AG20443 (cell line): Measurements from ENCODE around the gene TPO.

ENCODE experiments used
- DNase-seq: peaks from one replicate; pipeline ENCODE4 v3.0.0; 2012; ENCODE audit warnings: low spot score, mixed read lengths

The TPO gene

DNA sequence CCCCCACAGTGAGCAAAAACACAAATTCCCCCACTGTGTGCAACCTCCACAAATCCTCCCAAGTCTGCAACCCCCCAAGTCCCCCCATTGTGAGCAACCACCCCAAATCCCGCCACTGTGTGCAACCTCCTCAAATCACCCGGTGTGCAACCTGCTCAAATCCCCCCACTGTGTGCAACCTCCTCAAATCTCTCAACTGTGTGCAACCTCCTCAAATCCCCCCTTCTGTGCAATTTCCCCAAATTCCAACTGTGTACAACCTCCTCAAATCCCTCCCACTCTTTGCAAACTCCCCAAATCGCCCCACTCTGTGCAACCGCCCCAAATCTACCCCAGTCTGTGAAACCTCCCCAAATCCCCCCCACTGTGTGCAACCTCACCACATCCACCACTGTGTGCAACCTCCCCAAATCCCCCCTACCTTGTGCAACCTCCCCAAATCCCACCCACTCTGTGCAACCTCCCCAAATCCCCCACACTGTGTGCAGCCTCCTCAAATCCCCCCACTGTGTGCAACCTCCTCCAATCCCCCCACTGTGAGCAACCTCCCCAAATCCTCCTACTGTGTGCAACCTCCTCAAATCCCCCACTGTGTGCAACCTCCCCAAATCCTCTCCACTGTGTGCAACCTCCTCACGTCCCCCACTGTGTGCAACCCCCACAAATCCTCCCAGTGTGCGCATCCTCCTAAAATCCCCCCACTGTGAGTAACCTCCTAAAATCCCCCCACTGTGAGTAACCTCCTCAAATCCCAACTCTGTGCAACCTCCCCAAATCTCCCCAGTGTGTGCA lies 115.2 kb downstream of the TPO start:
- DNase-seq = no peak

DNA sequence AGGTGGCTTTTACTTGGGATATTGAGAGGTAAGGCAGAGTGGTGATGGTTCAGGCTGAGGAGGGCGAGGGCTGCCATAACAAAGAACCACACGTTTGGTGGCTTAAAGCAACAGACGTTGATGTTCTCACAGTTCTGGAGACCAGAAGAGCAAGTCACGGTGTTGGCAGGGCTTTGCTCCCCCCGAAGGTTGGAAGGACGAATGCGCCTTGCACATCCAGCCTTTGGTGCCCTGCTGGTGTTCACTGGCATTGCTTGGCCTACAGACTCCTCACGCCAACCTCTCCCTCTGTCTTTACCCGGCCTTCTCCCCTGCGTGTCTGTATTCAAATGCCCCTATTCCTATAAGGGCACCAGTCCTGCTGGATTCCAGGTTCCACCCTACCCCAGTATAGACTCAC lies 125.4 kb downstream of the TPO start:
- peak; percentile 40 for DNase-seq

DNA sequence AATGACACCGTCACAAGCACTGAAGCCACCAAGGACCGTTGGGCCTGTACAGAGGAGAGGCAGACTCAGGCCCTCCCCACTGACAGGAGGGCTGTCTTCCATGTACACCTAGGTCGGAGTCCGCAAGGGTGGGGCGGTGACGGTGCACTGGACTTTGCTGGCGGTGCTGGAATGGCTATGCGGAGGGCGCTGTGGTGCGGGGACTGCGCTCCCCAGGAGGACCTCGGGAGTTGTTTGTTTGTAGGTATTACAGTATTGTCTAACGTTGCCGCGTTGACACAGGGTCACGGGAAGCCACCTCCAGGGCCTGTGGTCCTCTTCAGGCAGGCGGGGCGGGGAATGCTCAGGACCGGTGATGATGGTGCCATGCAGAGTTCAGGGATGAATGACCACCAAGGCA lies 126.2 kb downstream of the TPO start:
- no peak for DNase-seq

DNA sequence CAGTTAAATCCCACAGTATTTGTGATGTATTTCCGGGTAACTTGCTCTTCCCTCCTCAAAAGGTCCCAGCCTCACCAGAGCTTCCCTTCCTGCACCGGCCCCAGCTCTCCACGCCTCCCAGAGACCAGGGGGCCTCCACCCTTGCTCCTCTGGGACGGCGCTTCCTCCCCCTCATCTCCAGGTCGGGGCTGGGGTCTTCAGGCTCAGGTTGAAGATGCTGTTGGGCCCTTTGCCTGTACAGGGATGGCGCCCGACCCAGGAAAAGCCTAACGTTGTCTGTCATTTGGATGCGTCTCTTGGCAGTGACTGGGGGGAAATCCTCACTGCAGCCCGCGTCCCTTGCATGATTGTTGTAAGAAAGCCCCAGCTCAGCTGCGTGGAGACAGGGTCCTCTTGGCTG lies 126.7 kb downstream of the TPO start:
- no peak for DNase-seq

DNA sequence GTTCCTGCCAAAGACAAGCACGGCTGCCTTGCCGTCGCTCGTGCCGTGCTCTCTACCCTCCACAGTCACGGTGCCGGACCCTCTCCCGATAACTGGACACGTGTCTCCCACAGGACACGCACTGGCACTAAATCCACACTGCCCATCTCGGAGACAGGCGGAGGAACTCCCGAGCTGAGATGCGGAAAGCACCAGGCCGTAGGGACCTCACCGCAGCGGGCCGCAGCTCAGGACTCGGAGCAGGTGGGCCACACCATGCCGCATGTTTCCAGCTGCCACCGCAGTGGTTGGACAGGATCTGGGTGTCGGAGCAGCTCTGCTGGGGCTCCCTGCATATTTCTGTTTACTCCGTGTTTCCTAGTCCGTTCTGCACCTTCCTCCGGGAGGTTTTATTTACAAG lies 127.2 kb downstream of the TPO start:
- DNase-seq = no peak

DNA sequence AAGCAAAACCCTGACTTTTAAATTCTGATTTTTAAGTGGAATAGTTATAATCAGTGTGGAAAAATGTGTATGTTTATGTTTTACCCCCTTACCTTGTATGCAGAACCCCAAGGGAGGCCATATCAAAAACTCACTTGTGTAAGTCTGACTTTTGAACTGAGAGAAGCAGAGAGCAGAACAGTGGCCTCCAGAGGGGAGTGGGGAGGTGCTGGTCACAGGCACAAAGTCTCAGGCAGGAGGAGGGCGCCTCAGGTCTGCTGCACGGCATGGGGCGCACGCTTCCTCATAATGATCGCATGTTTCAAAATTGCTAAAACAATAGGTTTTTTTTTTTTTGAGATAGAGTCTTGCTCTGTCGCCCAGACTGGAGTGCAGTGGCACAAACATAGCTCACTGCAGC lies 127.8 kb downstream of the TPO start:
- DNase-seq = no peak

DNA sequence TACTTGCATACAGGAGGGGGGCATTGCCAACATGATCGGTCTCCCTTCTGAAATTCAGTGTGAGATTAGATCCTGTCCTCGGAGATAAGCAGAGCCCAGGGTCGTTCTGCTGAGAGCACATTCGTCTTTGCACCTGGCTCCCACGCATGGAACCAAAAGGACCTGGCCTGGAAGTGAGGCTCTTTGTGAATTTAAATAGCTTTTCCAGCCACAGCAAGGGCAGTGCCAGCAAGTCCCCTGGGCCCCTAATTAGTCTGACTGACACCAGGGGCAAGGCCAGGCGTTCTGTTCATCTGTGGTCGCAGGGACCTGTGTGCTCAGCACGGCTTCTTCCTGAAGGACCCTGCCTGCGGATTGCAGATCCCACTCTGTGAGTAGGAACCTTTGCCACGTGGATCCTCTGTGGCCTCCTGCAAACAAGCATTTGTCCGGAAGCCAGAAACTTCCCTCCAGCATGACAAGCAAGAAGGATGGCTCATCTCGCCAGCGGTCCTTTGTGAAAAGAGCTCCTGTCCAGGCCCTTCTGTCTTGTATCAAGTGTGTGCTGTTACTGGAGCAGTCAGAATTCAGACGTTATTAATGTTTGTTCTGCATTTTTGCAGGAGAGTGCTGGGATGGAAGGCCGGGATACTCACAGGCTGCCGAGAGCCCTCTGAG lies 128.7 kb downstream of the TPO start:
- DNase-seq = no peak

DNA sequence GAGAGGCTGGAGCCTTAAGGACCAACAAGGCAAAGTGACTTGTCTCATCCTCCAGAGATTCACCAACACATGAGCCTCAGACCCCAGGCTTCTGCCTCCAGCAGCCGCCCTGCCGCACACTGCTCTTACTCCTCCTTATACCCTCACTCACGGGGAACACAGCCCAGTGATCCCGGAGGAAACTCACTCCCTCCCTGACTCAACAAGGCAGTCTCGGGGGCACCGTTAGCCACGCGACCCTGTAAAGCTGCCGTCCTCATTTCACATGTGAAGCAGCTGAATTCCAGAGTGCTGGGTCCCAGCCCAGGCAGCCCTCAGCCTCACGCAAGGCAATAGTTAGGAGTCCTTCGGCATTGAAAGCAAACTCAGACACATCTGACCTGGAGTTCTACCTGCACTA lies 129.7 kb downstream of the TPO start:
- DNase-seq = no peak

DNA sequence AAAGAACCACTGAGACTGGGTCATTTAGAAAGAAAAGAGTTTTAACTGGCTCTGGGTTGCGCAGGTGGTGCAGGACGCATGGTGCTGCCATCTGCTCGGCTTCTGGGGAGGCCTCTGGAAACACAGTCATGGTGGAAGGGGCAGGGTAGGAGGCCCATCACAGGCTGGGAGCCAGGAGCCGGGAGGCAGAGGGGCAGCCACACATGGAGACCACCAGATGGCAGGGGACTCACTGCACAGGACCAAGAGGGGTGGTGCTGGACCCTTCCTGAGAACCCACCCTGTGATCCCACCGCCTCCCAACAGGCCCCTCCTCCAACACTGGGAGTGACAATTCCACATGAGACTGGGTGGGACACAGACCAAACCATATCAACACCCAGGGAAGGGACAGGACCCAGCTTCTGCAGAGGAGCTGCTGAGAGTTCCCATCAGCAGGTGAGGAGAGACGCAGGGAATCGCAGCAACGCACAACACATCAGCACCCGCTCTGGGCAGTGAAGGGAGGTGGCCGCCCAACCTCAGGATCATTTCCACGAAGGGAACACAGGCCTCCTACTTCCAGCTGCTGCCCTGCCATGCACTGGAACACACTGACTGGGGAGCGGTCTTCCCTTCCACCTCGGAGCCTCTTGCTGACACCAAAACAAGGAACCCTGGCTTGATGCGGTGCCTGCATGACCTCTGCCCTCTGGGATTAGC lies 130.7 kb downstream of the TPO start:
- DNase-seq = no peak

DNA sequence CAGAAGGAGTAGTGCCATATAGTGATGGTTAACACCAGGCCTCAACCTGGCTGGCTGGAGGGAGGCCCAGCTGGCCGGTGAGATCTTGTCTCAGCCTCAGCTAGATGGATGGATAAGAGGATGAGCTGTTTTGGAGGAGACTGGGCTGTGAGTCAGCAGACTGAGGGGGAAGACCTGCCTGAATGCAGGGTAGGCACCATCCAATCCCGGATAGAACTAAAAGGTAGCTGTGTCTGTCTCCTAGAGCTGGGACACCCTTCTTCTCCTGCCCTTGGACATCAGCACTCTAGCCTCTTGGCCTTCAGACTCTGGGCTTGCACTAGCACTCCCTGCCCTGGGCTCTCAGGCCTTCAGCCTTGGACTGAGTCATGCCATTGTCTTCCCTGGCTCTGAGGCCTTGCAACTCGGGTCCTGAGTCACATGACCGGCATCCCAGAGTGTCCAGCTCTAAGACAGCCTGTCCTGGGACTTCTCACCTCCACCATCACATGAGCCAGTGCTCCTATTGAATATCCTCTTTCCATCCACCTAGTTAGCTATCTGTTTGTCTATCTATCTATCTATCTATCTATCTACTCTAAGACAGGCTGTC lies 131.3 kb downstream of the TPO start:
- DNase-seq = peak; percentile 72

DNA sequence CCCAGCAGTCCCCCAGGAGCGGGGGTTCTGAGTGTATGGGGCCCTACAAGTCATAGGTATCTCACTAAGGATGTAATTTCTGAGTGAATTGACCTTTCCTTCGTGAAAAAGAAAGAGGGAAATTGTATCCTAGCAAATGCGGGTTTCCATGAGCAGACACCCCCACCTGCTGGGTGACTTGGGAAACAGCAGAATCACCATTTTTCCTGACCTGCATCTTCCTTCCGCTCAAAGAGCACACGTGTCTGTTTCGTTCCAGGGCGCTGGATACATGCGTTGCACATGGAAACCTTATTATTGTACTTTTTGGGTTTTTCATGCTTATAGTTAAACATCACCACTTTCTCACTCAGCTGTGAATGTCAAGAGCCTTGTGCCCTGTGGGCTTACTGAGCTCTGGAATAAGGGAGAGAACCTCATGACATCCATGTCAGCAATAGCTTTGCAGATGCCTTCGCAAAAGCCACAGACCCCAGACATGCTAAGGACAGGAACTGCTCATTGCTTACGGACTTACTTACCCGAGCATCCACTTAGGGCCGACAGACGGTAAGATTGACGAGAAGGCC lies 132.8 kb downstream of the TPO start:
- DNase-seq = peak; percentile 77

DNA sequence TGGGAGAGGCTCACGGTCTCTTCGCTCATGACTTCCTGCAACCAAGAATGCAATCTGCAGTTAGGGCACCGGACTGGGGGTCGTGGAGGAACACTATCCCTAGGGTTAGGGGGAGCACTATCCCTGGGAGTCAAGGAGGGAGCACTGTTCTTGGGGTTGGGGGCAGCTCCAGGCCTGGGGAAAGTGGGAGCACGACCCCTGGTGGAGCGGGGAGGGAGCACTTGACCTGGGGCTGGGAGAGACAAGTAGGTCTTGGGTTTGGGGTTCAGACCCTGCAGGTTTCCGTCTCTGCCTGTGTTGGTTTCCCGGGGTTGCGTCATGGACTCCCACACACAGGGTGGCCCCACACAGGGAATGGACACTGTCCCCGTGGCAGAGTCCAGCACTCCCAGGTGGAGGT lies 133.6 kb downstream of the TPO start:
- no peak for DNase-seq

DNA sequence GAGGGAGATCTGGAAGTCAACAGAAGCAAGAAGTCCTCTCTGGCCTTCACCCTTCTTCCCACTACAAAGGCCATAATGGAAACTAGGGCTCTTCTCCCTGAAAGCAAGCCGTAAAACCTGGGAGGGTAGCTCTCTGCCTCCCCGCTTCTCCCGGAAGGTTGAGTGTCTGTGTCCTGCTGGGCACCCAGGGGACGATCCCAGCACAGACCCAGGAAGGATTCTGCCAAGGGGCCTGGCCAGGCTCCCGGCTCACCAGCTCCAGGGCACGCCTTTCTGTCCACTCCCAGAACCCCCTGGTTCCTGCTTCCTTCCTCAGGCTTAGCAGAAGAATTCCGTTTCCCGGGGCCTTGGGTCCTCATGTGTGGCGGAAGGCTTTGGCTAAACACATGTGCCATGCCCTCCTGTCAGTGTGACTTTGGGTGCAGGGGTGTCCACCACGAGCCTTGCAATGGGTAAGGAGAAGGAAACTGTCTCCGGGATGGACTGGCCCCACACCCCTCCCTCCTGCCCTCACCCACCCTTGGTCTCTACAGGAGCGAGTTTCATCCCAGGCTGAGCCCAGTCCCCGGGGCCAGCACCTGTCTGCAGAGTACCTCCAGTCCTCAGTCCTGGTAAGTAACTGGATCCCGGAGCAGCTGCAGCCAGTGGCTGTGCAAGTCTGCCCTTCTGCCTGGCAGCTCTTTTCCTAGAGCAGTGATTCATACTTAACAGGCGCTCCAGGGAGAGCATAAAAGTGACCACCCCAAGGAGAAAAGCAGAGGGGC lies 135.8 kb downstream of the TPO start:
- DNase-seq = no peak

DNA sequence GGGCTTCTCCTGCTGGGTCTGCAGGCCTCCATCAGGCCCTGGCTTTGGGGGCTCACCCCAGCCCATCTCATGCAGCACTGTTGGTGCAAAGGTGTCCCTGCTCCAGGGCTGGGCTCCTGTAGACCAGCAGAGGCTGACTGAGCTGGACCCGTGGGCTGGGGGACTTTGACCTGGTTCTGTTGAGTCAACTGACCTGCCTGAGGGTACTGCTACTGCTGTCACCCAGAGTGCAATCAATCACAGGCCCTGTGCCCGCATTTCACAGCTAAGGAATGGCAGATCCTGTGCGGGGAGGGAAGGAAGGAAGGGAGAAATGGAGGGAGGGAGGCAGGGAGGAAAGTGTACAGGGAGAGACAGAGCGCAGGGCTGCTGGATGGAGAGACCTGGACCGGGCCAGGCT lies 136.8 kb downstream of the TPO start:
- DNase-seq = no peak

DNA sequence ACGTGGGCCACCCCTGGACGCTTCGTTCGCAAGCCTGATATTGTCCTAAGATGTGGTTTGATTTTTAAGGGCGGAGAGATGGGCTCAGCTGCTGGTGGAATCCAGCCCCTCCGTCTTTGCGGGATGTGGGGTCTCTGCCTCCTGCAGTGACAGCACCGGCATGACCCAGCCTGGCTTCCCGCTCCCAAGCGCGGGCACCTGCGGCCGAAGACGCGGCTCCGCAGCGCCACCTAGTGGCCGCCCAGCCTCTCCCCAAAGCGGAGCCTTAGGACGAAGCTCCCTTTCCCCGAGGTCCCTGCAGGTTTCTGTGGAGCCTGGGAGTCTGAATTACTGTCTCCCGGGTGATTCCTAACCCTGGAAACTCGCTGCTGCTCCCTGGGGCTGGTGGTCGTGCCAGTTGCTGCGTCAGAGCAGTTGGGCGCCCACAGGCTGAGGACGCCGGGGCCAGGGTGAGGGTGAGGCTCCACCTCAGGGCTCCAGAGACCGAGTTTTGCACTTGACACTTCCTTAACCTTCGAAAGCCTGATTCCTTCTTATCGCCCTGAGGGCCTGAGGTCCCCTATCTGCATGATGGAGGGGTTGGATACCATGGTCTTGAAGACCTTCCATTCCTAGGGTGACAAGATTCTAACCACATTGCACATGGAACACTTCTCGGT lies 137.5 kb downstream of the TPO start:
- DNase-seq = peak; percentile 87

DNA sequence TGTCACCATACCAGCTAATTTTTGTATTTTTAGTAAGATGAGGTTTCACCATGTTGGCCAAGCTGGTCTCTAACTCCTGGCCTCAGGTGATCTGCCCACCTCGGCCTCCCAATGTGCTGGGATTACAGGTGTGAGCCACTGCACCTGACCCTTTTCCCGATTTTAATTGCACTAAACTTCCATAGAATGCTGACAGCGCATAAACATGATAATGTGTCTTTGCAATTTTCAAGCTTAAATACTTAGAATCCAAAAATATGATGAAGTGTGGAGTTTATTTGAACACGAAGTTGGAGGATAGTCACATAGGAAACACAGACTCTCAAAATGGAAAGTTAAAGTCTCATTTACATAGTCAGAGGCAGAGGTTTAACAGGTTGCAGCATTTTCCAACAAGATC lies 138.6 kb downstream of the TPO start:
- no peak for DNase-seq

DNA sequence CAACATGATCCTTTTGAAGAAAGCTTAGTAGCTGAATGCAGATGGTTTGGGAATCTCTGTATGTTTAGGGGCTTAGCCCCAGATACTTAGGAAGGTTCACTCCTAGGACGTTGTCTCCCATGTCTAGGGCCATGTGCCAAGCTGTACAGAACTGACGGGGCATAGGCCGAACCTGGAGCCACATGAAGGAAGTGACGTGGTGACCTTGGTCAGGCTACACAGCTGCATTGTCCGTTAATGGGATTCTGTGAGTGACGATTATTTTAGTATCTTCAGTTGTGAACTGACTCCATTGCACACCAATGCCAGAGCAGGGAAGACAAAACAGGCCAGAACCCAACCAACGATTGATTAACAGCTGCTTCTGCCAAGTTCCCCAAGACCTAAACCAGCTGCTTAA lies 139.3 kb downstream of the TPO start:
- no peak for DNase-seq

DNA sequence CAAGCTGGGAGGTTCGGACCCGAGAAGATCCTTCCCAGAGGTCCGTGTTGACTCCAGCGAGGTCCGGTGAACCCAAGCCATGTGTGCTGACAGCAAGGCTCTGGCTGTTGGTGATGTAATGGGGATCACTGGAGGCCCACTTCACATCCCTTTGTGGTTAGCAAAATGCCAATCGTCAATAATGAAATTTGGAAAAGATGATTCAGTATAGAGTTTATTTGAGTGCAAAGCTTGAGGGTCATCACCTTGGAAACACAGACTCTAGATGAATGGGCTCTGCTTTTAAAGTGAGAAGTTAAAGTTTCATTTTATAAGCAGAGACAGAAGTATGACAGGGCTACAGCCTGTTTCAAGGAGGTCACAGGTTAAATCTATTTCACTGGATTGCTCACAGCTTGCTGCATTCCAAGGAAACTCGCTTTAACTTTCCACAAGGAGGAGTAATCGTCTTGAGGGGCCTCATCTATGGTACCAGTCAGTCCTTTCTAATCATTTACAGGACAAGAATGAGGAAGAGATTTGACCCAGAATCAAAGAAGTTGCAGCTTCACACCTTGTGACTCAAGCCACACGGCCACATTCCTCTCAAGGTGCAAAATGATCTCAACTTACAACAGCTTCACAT lies 140.5 kb downstream of the TPO start:
- DNase-seq = peak; percentile 73

DNA sequence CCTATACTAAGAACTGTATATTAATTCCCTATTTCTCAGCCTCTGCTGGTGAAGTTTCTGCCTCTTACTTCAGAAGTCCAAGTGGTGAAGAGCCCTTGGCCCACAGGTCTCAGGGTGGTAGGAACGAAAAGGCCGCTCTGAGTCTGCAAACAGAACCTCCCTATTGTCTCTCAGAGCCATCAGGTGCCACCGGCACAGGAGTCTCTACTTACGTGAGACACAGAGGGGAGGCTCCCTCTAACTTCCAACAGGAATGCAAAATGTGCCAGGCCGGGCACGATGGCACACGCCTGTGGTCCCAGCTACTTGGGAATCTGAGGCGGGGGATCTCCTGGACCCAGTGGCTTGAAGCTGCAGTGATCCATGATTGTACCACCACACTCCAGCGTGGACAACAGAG lies 143.0 kb downstream of the TPO start:
- no peak for DNase-seq

DNA sequence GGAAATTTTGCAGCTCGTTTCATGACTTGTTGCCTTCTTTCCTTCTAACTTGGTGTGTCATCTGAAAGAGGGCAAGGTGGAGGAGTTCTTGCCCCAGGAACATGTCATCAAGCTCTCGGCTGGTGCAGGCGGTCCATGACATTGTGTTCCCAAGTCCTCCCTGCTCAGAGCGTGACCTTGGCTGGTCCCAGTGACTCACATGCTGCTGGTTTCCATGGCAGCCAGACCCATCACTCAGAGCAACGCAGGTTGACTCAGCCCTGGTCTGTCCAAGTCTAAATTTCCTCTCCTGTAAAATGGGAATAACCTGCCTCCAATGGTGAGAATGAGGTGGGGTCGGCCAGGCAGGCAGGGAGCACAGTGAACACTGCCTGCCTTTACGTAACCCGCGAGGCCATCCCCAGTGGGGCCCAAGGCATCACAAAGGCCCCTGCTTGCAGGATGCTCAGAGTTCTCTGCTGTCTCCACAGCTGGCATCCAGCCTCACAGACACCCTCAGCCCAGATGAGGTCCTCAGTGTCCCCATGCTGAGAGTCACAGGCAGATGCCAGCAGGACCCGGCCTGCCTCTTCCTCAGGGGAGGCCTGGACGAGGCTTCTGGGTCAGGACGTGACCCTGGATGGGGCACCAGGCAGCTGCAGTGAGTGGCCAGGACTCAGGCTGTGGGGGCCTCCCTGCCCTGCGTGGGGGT lies 143.7 kb downstream of the TPO start:
- peak; percentile 61 for DNase-seq
